NCI-H526 (cell line): ENCODE data around the gene JAZF1.

Source experiments
- DNase-seq, 2 experiments: peaks; one replicate each; lab custom pipeline; 2025; lab: John Stamatoyannopoulos, UW

Gene JAZF1

GRCh38 chr7:27966219-27966780 is 214.3 kb downstream of the JAZF1 start:
- no peak for DNase-seq

GRCh38 chr7:27965650-27966049 is 214.9 kb downstream of the JAZF1 start:
- DNase-seq: no peak

GRCh38 chr7:27964820-27965219 is 215.8 kb downstream of the JAZF1 start:
- DNase-seq: no peak

- DNase-seq: no peak
Observed at GRCh38 chr7:27963056-27963455, 217.5 kb downstream of the JAZF1 start.

GRCh38 chr7:27962273-27962672 is 218.3 kb downstream of the JAZF1 start:
- no peak for DNase-seq

- DNase-seq: no peak
Observed at GRCh38 chr7:27961255-27961654, 219.3 kb downstream of the JAZF1 start.

GRCh38 chr7:27960415-27960814 is 220.2 kb downstream of the JAZF1 start:
- DNase-seq: no peak

GRCh38 chr7:27958933-27959548 is 221.6 kb downstream of the JAZF1 start:
- DNase-seq: no peak

- no peak for DNase-seq
Observed at GRCh38 chr7:27955596-27955995, 225.0 kb downstream of the JAZF1 start.

GRCh38 chr7:27955011-27955410 is 225.6 kb downstream of the JAZF1 start:
- no peak for DNase-seq

GRCh38 chr7:27953777-27954176 is 226.8 kb downstream of the JAZF1 start:
- DNase-seq: no peak

- DNase-seq: no peak
Observed at GRCh38 chr7:27953361-27953760, 227.2 kb downstream of the JAZF1 start.

- DNase-seq: no peak
Observed at GRCh38 chr7:27952456-27953285, 227.9 kb downstream of the JAZF1 start.

GRCh38 chr7:27950123-27950522 is 230.5 kb downstream of the JAZF1 start:
- DNase-seq: peak in 1 of 2 experiments; percentile 19

- no peak for DNase-seq
Observed at GRCh38 chr7:27948861-27949260, 231.7 kb downstream of the JAZF1 start.

- no peak for DNase-seq
Observed at GRCh38 chr7:27947586-27948278, 232.9 kb downstream of the JAZF1 start.

GRCh38 chr7:27946351-27946750 is 234.2 kb downstream of the JAZF1 start:
- no peak for DNase-seq

- no peak for DNase-seq
Observed at GRCh38 chr7:27945058-27945795, 235.4 kb downstream of the JAZF1 start.

GRCh38 chr7:27944643-27945042 is 236.0 kb downstream of the JAZF1 start:
- DNase-seq: no peak

- DNase-seq: no peak
Observed at GRCh38 chr7:27943241-27943640, 237.4 kb downstream of the JAZF1 start.

GRCh38 chr7:27942711-27943110 is 237.9 kb downstream of the JAZF1 start:
- no peak for DNase-seq

GRCh38 chr7:27941522-27941921 is 239.1 kb downstream of the JAZF1 start:
- DNase-seq: no peak
